NT2/D1 (cell line): ENCODE data around the gene SLC8A1.

Experiments used
- YY1 ChIP-seq: IDR thresholded peaks from 2 replicates; pipeline ENCODE4 v1.6.1; 2011; ENCODE audit not compliant: insufficient read length, insufficient read depth
- ZNF274 ChIP-seq: IDR thresholded peaks from 2 replicates; pipeline ENCODE4 v1.6.1; 2011; ENCODE audit warnings: mild to moderate bottlenecking, low read depth, low read length

DNA sequence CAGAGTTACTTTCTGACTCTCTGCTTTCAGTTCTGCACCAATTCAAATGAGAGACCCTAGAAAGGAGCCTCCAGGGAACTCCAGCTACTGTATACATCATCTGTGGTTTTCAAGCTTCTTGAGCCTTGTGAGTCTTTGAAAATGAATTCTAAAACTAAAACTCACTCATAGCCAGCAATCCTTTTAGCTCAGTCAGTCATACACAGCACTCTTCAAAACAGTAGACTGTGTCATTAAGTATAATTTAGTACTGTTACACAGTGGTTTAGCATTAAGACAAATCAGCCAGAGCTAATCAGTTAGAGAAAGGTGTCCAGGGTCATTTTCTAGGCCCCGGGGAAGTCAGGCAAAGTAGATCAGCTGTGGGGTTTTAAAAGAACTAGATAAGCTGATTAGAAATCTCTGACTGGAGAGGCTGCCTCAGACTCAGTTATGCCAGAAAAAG is 350.7 kb downstream of the SLC8A1 start:
- no peak for TF ChIP-seq YY1
- no peak for TF ChIP-seq ZNF274
